Measurements from ENCODE around the gene ZNF689. TPM values are rescaled to one million over a fixed set of nuclear protein-coding genes. Genes with fewer than 3 reads are reported as not detected.

Gene ZNF689
- total and polyA plus RNA-seq, 2 of the 13 experiments (the other 11 are each of a cell fraction or from before 2014, with no cell fraction given): 9.7 to 19.5 TPM

GRCh38 chr16:30628628-30629540, 18.7 kb upstream of the ZNF689 start:
- Histone ChIP-seq H4K20me1 (ENCODE audit: insufficient read depth, low read length) (no peaks in the 10 kb centered on the region), H3K4me3 (replicated peaks in 1 of 3; ENCODE audit: insufficient read depth in 1 of 3, low read depth in 2 of 3, low read length in 3 of 3) (peak overlapping the region in 2 of 3 experiments; percentile 18 to 40; a peak in 3 of 6 replicates), H3K9ac (ENCODE audit: insufficient read depth, low read depth, low read length) (0 out of 2 replicates have a peak overlapping the region, but pooled peaks have one; percentile 39), H3K9me3 (ENCODE audit: low read length) (no peaks in the 10 kb centered on the region), H3K36me3 (replicated peaks in 1 of 2; ENCODE audit: control insufficient read depth in 1 of 2, insufficient read depth in 2 of 2, low read length in 2 of 2) (no peaks in the 10 kb centered on the region), H3K4me2 (ENCODE audit: low read depth, low read length) (peak overlapping the region; percentile 69), H3K27me3 (ENCODE audit: control insufficient read depth in 1 of 2, insufficient read depth in 2 of 2, low read length in 2 of 2) (no peaks in the 10 kb centered on the region), H3K27ac (ENCODE audit: extremely low read length, insufficient read depth, low read length) (no peak overlapping the region), H2AFZ (ENCODE audit: low read length) (peak overlapping the region; percentile 94), H3K79me2 (ENCODE audit: insufficient read depth, low read length) (no peaks in the 10 kb centered on the region), H3K4me1 (ENCODE audit: insufficient read depth, low read length) (peaks cover 46% of the 10 kb centered on the region)
- peak; percentile 92 for FAIRE-seq
- DNase-seq (ENCODE audit: low spot score): peak; percentile 81
- ChIA-PET POLR2A (interaction anchor here (0.6 to 1.6 kb wide), 6 partner anchors 20 to 199 kb away, joined by 3 to 5 read pairs (median 4); partner anchors contain the start of genes DCTPP1, FBRS, ZNF688 and ZNF747), CTCF (ENCODE audit: low intra/inter-chr PET ratio, low total read pairs) (interaction anchor here (0.8 to 1.8 kb wide), 11 partner anchors 9 to 275 kb away, joined by 3 to 8 read pairs (median 4); partner anchors contain the start of genes DCTPP1, FBRS, ZNF48 and ZNF689)
- 23% methylated on average over 18 of the region's 18 CpGs for WGBS (ENCODE audit: low lambda C conversion rate)
- in situ Hi-C loops (cut with HindIII; ENCODE audit: extremely low pct_ligation_motif_present, low pct_unique_long_range_greater_than_20kb): loop anchor here (25.0 kb wide), 1 partner anchor 542 kb away; the partner anchor contains the start of genes PPP4C, TBX6 and YPEL3
- BruUV-seq (replicated peaks): no TSS peak
- ATAC-seq: peak; percentile 83
- intact Hi-C loops (cut with micrococcal nuclease; ENCODE audit: unreplicated experiment): loop anchor here (2.0 kb wide), 2 partner anchors 14 to 198 kb away; partner anchors contain the start of gene DCTPP1
- TF ChIP-seq NR2F2 (IDR thresholded peaks at IDR 0.05; ENCODE audit: borderline replicate concordance, low read depth) (0 out of 2 replicates have a peak, but pooled peaks have one; percentile 20), NCOA2 (CRISPR knock-in tag; IDR thresholded peaks at IDR 0.05) (peak; percentile 49; the same call in 1 of the 2 replicates), ZSCAN22 (CRISPR knock-in tag; IDR thresholded peaks at IDR 0.05) (peak; percentile 95), TMF1 (CRISPR knock-in tag; IDR thresholded peaks at IDR 0.05; ENCODE audit: low read depth) (no peak), ZNF746 (CRISPR knock-in tag; IDR thresholded peaks at IDR 0.05) (no peak), TCF12 (IDR thresholded peaks at IDR 0.05) (no peak), TCF12 (CRISPR knock-in tag; IDR thresholded peaks at IDR 0.05) (no peak), DNMT3B (CRISPR knock-in tag; conservative IDR thresholded peaks at IDR 0.05) (peak; percentile 69; the same call in 1 of the 2 replicates), NRL (CRISPR knock-in tag; IDR thresholded peaks at IDR 0.05; ENCODE audit: borderline replicate concordance) (no peak), U2AF1 (optimal IDR thresholded peaks at IDR 0.05; ENCODE audit: low read depth, low read length) (no peak), SRY (CRISPR knock-in tag; IDR thresholded peaks at IDR 0.05) (no peak), ZMAT3 (CRISPR knock-in tag; conservative IDR thresholded peaks at IDR 0.05) (0 out of 2 replicates have a peak, but pooled peaks have one; percentile 27), SOX6 (IDR thresholded peaks at IDR 0.05) (no peak), SOX6 (CRISPR knock-in tag; IDR thresholded peaks at IDR 0.05) (peak; percentile 31; the same call in 1 of the 2 replicates), PAXIP1 (CRISPR knock-in tag; conservative IDR thresholded peaks at IDR 0.05) (peak; percentile 56), NR2F6 (IDR thresholded peaks at IDR 0.05) (peak; percentile 70), NR2F6 (CRISPR knock-in tag; IDR thresholded peaks at IDR 0.05) (peak; percentile 77), SKI (IDR thresholded peaks at IDR 0.05; ENCODE audit: partially characterized antibody) (no peak), PRMT3 (CRISPR knock-in tag; IDR thresholded peaks at IDR 0.05; ENCODE audit: borderline replicate concordance, low read depth) (no peak), ZNF549 (CRISPR knock-in tag; IDR thresholded peaks at IDR 0.05) (no peak)
- TF ChIP-seq, protein P1, sequence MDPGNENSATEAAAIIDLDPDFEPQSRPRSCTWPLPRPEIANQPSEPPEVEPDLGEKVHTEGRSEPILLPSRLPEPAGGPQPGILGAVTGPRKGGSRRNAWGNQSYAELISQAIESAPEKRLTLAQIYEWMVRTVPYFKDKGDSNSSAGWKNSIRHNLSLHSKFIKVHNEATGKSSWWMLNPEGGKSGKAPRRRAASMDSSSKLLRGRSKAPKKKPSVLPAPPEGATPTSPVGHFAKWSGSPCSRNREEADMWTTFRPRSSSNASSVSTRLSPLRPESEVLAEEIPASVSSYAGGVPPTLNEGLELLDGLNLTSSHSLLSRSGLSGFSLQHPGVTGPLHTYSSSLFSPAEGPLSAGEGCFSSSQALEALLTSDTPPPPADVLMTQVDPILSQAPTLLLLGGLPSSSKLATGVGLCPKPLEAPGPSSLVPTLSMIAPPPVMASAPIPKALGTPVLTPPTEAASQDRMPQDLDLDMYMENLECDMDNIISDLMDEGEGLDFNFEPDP (CRISPR knock-in tag; conservative IDR thresholded peaks at IDR 0.05): no peak

Data from HepG2 (cell line).